Stimulated activated CD8-positive, alpha-beta memory T cell treated with anti-CD3 and anti-CD28 coated beads, Interleukin-4, amount 100 ng/mL, for 4 hours (primary cell): ENCODE results near the gene FAM210A.
A peak's percentile ranks its signal among the peaks of the same experiment; 100 is the strongest.
"Not testable (repeated sequence)": the region's sequence is repeated elsewhere in the genome, so short reads cannot be mapped to it uniquely, and the experiment has no call there.

Experiments used
- DNase-seq, 2 donors: peaks; one replicate each; pipeline ENCODE4 v3.0.0-alpha.2; 2020; ENCODE audit warnings: low read depth in 2 of 2, low spot score in 1 of 2

The FAM210A gene

DNA sequence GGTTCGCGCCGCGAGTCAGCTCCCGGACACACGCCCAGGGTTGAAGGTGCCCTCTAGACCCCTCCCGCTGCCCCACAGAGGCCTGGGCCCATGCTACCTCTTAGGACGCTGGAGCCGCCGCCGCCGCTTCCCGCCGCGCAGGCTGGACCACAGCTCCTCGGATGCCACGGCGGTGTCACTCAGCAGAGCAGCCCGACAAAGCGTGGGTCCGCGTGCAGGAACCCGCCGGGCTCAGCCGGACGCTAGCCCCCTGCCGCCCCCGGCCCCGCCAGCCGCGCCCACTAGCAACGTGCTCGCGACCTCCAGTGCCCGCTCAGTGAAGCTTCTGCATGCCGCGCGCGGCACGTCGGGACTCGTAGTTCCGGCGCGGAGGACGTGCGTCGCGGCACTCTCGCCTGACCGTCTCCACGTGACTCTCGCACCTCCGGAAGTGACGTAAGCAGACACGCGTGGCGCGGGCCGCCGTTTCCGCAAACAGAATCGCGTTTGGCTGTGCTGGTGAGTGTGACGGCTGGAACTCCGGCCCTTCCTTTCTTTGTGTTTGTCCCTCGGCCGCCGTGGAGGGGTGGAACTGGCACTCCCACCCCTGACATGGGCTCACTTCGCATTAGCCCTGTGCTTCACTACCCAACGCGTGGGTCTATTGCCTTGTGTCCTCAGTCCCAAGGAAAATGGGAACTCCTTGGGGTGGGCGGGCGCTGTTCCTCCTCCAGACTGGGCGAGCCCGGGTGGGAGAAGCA, at the start of gene FAM210A, which contains the start of gene RNMT:
FAM210A (minus strand) TSS at position 327 of the 740 bp plus-strand sequence. CDS start 44,481 bp downstream, outside the sequence.
RNMT (plus strand) TSS at position 442 of the 740 bp plus-strand sequence. CDS start 4,845 bp downstream, outside the sequence.
- DNase-seq = peak; percentile 89 to 92

DNA sequence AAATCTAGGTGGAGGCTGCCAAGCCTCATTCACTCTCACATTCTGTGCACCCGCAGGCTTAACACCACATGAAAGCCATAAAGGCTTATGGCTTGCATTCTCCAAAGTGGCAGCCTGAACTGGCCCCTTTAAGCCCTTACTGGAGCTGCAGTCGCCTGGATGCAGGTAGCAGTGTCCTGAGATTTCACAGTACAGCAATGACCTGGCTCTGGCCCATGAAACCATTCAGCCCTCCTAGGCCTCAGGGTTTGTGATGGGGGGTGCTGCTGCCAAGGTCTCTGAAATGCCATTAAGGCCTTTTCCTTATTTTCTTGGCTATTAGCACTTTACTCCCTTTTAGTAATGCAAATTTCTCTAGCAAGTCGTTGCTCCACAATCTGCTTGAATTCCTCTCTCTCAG, 48.7 kb upstream of the FAM210A start:
- DNase-seq = no peak

DNA sequence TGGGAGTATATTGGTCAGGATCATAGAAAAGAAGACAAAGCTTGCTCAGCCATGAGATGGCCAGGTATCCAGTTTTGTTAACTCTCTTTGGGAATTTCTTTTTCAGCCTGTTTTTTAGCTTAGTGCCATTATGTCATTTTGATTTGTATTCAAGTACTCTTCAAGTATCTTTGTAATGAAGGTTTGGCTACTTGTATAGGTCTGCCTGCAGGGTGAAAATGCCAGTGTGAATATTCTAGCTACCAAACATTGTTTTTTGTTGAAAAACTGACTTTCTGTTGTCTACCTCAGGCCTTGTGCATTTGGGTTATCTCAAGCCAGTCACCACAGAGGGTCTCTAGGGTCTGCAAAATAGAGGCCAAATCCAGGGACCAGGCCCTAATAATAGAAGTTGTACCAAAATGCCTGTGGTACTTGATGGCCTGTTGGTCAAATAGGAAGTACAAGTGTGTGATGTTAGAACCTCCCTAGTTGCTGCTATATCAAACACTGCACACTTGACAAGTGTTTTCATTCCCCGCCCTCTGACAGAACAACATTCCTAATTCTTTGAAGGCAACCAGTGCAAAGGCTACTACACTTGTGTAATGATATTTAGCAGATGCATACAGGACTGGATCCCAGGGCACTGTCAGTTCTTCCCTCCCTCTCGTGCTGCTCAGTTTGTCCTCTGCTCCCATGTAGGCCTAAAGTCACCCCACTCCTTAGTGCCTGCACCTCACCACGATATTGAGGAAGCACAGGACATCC, 36.5 kb upstream of the FAM210A start:
- no peak for DNase-seq

- DNase-seq = no peak
Measured at GRCh38 chr18:13760047-13760446, 33.7 kb upstream of the FAM210A start.

- no peak for DNase-seq
Measured at GRCh38 chr18:13758622-13759021, 32.3 kb upstream of the FAM210A start.

DNA sequence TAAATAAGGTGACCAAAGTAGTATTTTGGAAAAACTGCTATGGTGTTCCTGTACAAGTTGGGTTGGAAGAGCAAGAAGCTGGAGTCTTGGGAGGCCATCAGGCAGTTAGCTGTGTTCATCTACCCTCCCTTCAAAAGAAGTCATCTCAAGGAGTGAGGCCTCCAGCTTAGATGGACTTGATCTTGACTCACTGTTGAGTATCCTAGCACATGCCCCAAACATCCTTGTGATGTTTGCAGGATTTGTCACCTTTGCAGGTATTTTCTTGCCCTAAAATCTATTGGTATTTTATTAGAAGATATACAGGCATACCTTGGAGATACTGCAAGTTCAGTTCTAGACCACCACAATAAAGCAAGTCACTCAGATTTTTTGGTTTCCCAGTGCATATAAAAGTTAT, 30.3 kb upstream of the FAM210A start:
- no peak for DNase-seq

DNA sequence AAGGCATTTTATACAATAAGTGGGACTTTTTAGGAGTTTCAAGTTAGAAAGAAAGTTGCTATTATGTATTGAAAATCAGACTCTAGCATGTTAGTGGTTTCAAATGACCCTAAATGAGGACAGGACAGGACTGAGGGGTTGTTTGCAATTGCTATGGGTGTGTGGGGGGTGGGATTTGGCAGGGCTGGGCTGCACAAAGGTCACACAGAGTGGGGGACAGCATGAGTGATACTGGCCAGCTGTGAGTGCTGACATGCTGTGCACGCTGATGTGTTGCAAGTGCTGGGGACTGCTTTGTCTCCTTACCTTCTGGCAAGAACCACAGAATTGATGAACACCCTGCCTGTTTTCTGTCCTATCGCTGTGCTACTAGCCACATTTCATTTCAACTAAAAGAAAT, 29.9 kb upstream of the FAM210A start:
- DNase-seq = no peak

- not testable (repeated sequence) for DNase-seq
Measured at GRCh38 chr18:13751599-13751998, 25.2 kb upstream of the FAM210A start.

DNA sequence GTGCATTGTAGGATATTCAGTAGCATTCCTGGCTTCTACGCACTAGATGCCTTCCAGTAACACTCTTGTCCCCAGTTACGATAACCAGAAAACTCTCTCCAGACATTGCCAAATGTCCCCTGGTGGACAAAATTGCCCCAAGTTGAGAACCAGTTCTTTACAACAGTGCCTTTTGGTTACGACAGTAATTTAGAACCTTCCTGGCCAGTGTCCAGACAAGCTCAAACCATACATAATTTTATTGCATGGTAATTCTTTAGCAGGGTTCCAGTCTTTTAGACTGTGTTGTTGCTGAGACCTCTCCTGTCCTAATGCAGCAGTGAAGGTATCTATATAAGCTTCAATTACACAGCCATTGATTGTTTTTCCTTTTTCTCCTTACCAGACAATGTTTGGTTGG, 20.3 kb upstream of the FAM210A start:
- no peak for DNase-seq

DNA sequence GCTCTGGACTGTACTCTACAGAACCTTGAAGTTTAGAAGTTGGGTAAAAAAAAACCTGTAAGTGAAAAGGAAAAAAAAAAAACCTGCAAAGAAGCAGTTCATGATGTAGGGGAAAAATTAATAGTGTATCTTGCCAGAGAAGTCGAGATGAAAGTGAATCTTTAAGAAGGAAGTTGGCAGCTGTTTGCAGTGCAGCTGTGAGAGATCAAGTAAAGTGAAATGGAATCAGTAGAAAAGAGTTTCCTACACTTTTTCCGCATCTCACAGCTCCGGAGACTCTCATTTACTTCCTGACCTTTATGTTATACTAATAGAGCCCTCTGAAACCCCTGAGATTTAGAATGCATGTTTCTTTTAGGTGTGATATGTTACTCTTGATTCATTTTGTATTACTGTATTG, 19.3 kb upstream of the FAM210A start:
- DNase-seq = no peak

DNA sequence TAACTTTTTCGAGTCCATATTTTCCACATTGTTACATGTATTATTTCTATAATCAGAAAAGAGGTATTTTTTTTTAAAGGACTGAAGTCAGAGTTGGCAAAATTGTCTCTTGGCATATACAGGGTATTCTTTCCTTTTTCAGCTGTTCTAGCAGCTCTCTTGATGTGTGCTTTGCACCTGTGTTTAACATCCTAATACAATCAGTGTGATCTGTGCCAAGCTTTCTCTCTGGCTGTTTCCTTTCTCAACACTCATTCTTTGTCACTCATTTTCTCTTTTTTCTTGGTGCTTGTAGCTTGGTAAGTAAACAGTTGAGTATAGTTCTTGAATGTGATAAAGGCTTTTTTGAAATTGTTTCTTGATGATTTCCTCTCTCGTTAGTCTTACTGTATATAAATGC, 9.3 kb upstream of the FAM210A start:
- no peak for DNase-seq

- DNase-seq = no peak
Measured at GRCh38 chr18:13730481-13730880, 4.1 kb upstream of the FAM210A start.

- peak in 1 of 2 donors; percentile 1 for DNase-seq
Measured at GRCh38 chr18:13726972-13727331, 594 bp upstream of the FAM210A start.

GRCh38 chr18:13725566-13726231, 659 bp downstream of the FAM210A start:
- DNase-seq = peak in 1 of 2 donors; percentile 1

DNA sequence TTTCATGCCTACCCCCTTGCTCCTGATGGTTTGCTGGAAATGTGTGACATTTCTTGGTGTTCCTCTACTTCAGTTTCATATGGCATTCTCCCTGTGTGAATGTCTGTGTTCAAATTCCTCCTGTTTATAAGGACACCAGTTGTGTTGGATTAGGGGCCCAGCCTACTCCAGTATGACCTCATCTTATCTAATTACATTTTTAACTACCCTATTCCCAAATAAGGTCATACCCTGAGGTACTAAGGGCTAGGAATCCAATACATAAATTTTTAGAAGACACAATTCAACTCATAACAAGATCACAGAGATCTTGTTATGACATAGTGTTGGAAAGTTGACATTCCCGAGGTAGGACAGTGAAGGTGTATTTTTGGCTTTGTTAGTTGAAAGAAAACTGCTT, 5.5 kb downstream of the FAM210A start:
- DNase-seq = no peak

DNA sequence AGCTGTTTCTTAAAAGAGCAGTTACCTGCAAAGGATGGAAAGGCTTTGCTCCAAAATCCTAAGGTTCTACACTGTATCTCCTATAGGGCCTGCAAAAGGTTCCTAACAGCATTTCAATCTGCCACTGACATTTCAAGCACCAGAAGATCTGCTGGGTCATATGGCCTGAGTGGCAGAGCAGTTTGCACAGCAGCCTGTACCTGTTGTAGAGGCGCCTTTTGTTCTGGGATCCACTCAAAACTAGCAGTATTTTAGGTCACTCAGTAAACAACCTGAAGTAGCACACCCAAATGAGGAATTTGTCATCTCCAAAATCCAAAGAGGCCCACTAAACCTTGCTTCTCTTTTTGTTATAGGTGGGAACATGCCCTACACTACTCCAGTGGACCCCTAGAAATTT, 6.2 kb downstream of the FAM210A start:
- no peak for DNase-seq

DNA sequence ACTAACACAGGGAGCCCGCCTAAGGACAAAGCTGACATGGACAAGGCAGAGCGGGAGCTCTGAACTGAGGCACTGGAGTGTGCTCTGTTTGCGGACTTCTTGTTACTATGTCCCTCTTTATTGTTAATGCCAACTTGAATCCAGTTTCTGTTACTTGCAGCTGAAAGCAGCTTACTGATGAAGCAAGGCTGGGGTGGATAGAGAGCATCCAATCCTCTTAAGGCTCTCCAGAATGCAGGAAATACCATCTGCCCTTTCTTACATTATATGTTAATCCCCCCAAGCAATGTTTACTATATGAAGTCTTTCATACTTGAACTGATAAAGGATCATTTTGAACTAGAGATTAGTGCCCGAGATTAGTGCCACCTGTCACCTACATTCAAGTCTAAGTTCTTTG, 9.4 kb downstream of the FAM210A start:
- no peak for DNase-seq

- no peak for DNase-seq
Measured at GRCh38 chr18:13715330-13715729, 11.0 kb downstream of the FAM210A start.

DNA sequence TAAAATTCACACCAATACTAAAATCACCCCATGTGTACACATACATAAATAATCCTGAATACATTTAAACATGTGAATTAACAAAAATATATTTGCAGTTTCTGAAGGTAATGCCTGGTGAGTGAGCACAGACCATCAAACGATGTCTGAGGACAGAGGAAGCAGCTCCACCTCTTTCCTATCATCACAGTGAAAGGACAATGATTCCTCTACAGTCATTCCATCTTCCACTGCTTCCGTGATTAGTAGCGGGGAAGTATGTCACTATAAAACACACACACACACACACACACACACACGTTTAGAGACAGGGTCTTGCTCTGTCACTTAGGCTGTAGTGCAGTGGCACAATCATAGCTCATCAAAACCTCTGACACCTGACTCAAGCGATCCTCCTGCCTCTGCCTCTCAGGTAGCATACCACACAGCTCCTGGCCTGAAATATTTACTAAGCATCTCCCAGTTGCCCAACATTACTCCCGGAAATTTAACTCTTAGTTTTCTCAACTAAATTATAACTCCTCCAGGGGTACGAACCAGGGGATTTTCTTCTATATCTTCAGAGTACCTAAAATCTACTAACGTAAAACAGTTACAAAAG, 12.8 kb downstream of the FAM210A start:
- no peak for DNase-seq

DNA sequence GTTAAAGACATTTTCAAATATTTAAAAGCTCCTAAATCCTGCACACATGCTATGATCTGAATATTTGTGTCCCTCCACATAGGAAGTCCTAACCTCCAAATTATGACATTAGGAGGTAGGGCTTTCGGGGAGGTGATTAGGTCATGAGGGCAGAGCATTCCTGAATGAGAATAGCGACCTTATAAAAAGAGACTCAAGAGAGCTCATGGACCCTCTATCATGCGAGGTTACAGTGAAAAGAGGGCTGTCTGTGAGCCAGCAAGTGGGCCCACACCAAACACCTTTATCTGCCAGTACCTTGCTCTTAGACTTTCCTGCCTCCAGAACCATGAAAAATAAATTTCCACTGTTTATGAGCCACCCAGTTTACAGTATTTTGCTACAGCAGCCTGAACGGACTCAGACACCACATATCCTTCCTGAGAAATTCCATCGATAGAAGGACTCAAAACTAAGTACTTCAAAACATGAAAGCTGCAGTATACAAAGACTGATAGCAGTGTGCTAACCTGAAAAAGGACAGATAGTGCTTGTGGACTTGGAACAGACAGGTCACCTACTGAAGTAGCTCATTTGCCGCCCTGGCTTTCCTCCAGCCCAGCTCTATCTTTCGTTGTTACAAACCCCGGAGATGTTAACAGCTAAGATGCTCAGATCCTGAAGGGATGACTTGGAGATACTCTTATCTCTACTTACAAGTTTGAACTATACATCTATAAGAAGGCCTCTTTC, 13.8 kb downstream of the FAM210A start:
- no peak for DNase-seq

GRCh38 chr18:13710414-13710831, 15.9 kb downstream of the FAM210A start:
- DNase-seq = no peak
